Fibroblast of lung (primary cell): Measurements from ENCODE around the gene MYRFL. TPM values are rescaled to one million over a fixed set of nuclear protein-coding genes. Genes with fewer than 3 reads are reported as not detected.

ENCODE experiments used
- DNase-seq, 2 donors: peaks; one replicate each; pipeline versions ENCODE4 v3.0.0 to v3.0.0-alpha.2; 2010; ENCODE audit warnings: low read depth in 2 of 2
- H2AFZ ChIP-seq: 2 replicates; pipeline ENCODE4 v1.5.1; 2012; ENCODE audit warnings: low read length, control low read depth, inconsistent platforms
- H3K27ac ChIP-seq: 2 replicates; pipeline ENCODE4 v1.5.1; 2011; ENCODE audit warnings: low read length, control low read depth; ENCODE audit not compliant: insufficient read depth
- H3K27me3 ChIP-seq: 2 replicates; pipeline ENCODE4 v1.5.1; 2011; ENCODE audit warnings: mild to moderate bottlenecking, low read length; ENCODE audit not compliant: control insufficient read depth, insufficient read depth
- H3K36me3 ChIP-seq: 2 replicates; pipeline ENCODE4 v1.5.1; 2011; ENCODE audit warnings: low read length; ENCODE audit not compliant: control insufficient read depth, insufficient read depth
- H3K4me1 ChIP-seq: 2 replicates; pipeline ENCODE4 v1.5.1; 2011; ENCODE audit warnings: low read length; ENCODE audit not compliant: control insufficient read depth, insufficient read depth; ENCODE audit errors: extremely low read depth
- H3K4me2 ChIP-seq: 2 replicates; pipeline ENCODE4 v1.5.1; 2011; ENCODE audit warnings: low read length, control low read depth; ENCODE audit not compliant: insufficient read depth; ENCODE audit errors: extremely low read depth
- H3K4me3 ChIP-seq, 4 experiments: fragments of 200-600 bp in 1 of 4; sonication (generic) in 1 of 4; replicated peaks in 1 of 4; 2 replicates each; pipeline ENCODE4 v1.5.1; 2011 to 2016; ENCODE audit warnings: low read length in 4 of 4, low read depth in 3 of 4, mild to moderate bottlenecking in 3 of 4, control low read depth in 2 of 4, inconsistent platforms in 1 of 4, mixed read lengths in 1 of 4; ENCODE audit not compliant: insufficient read depth in 1 of 4; ENCODE audit errors: control extremely low read depth in 1 of 4
- H3K79me2 ChIP-seq: 2 replicates; pipeline ENCODE4 v1.5.1; 2012; ENCODE audit warnings: mild to moderate bottlenecking, low read length, inconsistent platforms; ENCODE audit not compliant: control insufficient read depth, insufficient read depth
- H3K9ac ChIP-seq: 2 replicates; pipeline ENCODE4 v1.5.1; 2011; ENCODE audit warnings: mild to moderate bottlenecking, low read length, control low read depth; ENCODE audit not compliant: insufficient read depth
- H3K9me3 ChIP-seq: 2 replicates; pipeline ENCODE4 v1.5.1; 2012; ENCODE audit warnings: low read depth, low read length; ENCODE audit not compliant: control insufficient read depth, insufficient read depth
- H4K20me1 ChIP-seq: 2 replicates; pipeline ENCODE4 v1.5.1; 2011; ENCODE audit warnings: low read length; ENCODE audit not compliant: control insufficient read depth, insufficient read depth; ENCODE audit errors: extremely low read depth
- CTCF ChIP-seq, 2 donors: IDR thresholded peaks in 1 of 2; conservative IDR thresholded peaks in 1 of 2; 1 replicate in 1 of 2; 2 replicates in 1 of 2; pipeline ENCODE4 v1.5.1; 2011 to 2012; ENCODE audit warnings: low read length in 2 of 2, control low read depth in 1 of 2, inconsistent platforms in 1 of 2, low read depth in 1 of 2, mild to moderate bottlenecking in 1 of 2
- EZH2 ChIP-seq: IDR thresholded peaks from 2 replicates; pipeline ENCODE4 v1.5.1; 2012; ENCODE audit warnings: low read length, control low read depth, mild to moderate bottlenecking; ENCODE audit errors: missing control alignments
- polyA plus RNA-seq, 2 donors: library from polyadenylated mRNA; depleted of rRNA in 1 of 2; stranded (reverse) in 1 of 2; unstranded in 1 of 2; fragments of >200 nt; gene quantifications; 2 replicates each; pipeline ENCODE4 v1.2.1, GENCODE V29; 2011 to 2012; ENCODE audit warnings: missing spikeins in 1 of 2
- total RNA-seq: library from RNA; depleted of rRNA; stranded (reverse); fragments of >200 nt; gene quantifications from 2 replicates; pipeline ENCODE4 v1.2.1, GENCODE V29; 2014

Gene MYRFL
- total and polyA plus RNA-seq, 2 donors (not counting 1 experiment from before 2014, with no cell fraction given): not detected

GRCh38 chr12:69998922-69999321 lies 173.9 kb downstream of the MYRFL start:
- Histone ChIP-seq H3K9me3 (no peaks in the 10 kb centered on the region), H3K4me1 (no peaks in the 10 kb centered on the region), H3K27ac (no peak overlapping the region), H3K4me3 (no peak overlapping the region), H3K9ac (no peak overlapping the region), H4K20me1 (no peaks in the 10 kb centered on the region), H3K79me2 (no peaks in the 10 kb centered on the region), H3K36me3 (no peaks in the 10 kb centered on the region), H3K4me2 (no peak overlapping the region), H3K27me3 (no peaks in the 10 kb centered on the region), H2AFZ (no peak overlapping the region)
- no peak for TF ChIP-seq EZH2
- DNase-seq: no peak

DNA sequence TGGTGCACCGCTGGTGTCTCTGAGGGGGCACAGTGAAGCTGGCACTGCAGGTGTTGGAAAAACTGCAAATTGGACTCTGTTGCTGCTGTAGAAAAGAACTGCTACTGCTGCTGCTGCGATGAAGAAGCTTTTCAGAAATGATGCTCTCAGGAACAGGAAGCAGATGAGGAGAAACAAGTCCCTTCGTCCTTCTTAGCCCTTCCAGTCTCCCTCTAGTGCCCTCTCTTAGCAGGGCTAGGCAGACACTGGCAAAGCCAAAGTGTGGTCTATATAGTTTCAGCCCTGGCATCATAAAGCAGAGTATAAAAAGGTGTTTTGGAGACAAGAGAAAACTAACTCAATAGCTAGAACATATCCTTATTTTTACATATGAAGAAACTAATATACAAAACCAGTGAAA lies 174.5 kb downstream of the MYRFL start:
- DNase-seq: no peak
- no peak overlapping the region for H3K4me2 ChIP-seq
- no peaks in the 10 kb centered on the region for H3K79me2 ChIP-seq
- no peaks in the 10 kb centered on the region for H3K9me3 ChIP-seq
- no peaks in the 10 kb centered on the region for H3K27me3 ChIP-seq
- no peak overlapping the region for H3K9ac ChIP-seq
- H4K20me1 ChIP-seq: no peaks in the 10 kb centered on the region
- H3K4me3 ChIP-seq: no peak overlapping the region
- TF ChIP-seq EZH2: no peak
- TF ChIP-seq CTCF (conservative IDR thresholded peaks at IDR 0.05 in 1 of 2, IDR thresholded peaks at IDR 0.05 in 1 of 2; ENCODE audit: low read depth in 1 of 2, low read length in 2 of 2): no peak
- H2AFZ ChIP-seq: no peak overlapping the region
- H3K4me1 ChIP-seq: no peaks in the 10 kb centered on the region
- no peak overlapping the region for H3K27ac ChIP-seq
- H3K36me3 ChIP-seq: no peaks in the 10 kb centered on the region

GRCh38 chr12:70002097-70002911 lies 177.3 kb downstream of the MYRFL start:
- peak in 1 of 2 donors; percentile 43 for DNase-seq
- Histone ChIP-seq H3K4me3 (no peak overlapping the region), H3K36me3 (no peaks in the 10 kb centered on the region), H3K4me1 (no peaks in the 10 kb centered on the region), H3K27ac (no peak overlapping the region), H3K79me2 (no peaks in the 10 kb centered on the region), H3K9ac (no peak overlapping the region), H2AFZ (no peak overlapping the region), H3K27me3 (no peaks in the 10 kb centered on the region), H3K4me2 (no peak overlapping the region), H3K9me3 (no peaks in the 10 kb centered on the region), H4K20me1 (no peaks in the 10 kb centered on the region)
- no peak for TF ChIP-seq CTCF (conservative IDR thresholded peaks at IDR 0.05 in 1 of 2, IDR thresholded peaks at IDR 0.05 in 1 of 2; ENCODE audit: low read depth in 1 of 2, low read length in 2 of 2)
